HepG2 (cell line): Measurements from ENCODE around the gene ADI1. TPM values are rescaled to one million over a fixed set of nuclear protein-coding genes. Genes with fewer than 3 reads are reported as not detected.

ENCODE experiments used
- GTF2F1 ChIP-seq: fragments of 150-350 bp; IDR thresholded peaks from 2 replicates; pipeline ENCODE4 v1.6.1; 2014; ENCODE audit warnings: low read length
- HDAC1 ChIP-seq: sonication (generic); formaldehyde crosslinking; IDR thresholded peaks from 2 replicates; pipeline ENCODE4 v1.5.1; 2020; ENCODE audit warnings: mild to moderate bottlenecking, missing genetic modification reagents
- HNRNPK ChIP-seq: fragments of 200-400 bp; formaldehyde crosslinking; IDR thresholded peaks from 2 replicates; pipeline ENCODE4 v1.6.1; 2018; ENCODE audit warnings: low read length, low read depth, moderate library complexity, mild to moderate bottlenecking; ENCODE audit not compliant: poor library complexity, severe bottlenecking
- HOXA9 ChIP-seq: sonication (generic); formaldehyde crosslinking; IDR thresholded peaks from 2 replicates; pipeline ENCODE4 v1.8.1; 2022; ENCODE audit warnings: missing genetic modification reagents, mild to moderate bottlenecking, moderate library complexity, borderline replicate concordance
- IRF9 ChIP-seq: sonication (generic); formaldehyde crosslinking; IDR thresholded peaks from 2 replicates; pipeline ENCODE4 v1.8.0; 2022; ENCODE audit warnings: missing genetic modification reagents, mild to moderate bottlenecking, borderline replicate concordance
- JUN ChIP-seq: sonication (generic); formaldehyde crosslinking; IDR thresholded peaks from 2 replicates; pipeline ENCODE4 v1.4.0; 2020; ENCODE audit warnings: mild to moderate bottlenecking, missing genetic modification reagents
- KAT7 ChIP-seq: IDR thresholded peaks from 2 replicates; pipeline ENCODE4 v1.6.1; 2018; ENCODE audit warnings: borderline replicate concordance, missing compliant biosample characterization
- MED8 ChIP-seq: sonication (generic); formaldehyde crosslinking; IDR thresholded peaks from 2 replicates; pipeline ENCODE4 v1.8.1; 2023; ENCODE audit warnings: mild to moderate bottlenecking, missing genetic modification reagents; ENCODE audit not compliant: insufficient replicate concordance
- MEIS1 ChIP-seq: sonication (generic); formaldehyde crosslinking; IDR thresholded peaks from 2 replicates; pipeline ENCODE4 v1.9.0; 2021; ENCODE audit warnings: mild to moderate bottlenecking, missing genetic modification reagents, moderate library complexity, borderline replicate concordance
- MYNN ChIP-seq: sonication (generic); formaldehyde crosslinking; IDR thresholded peaks from 2 replicates; pipeline ENCODE4 v1.4.0; 2020; ENCODE audit warnings: mild to moderate bottlenecking, low read depth, missing genetic modification reagents
- RERE ChIP-seq: IDR thresholded peaks from 2 replicates; pipeline ENCODE4 v1.6.1; 2016; ENCODE audit warnings: low read depth, missing genetic modification reagents, missing compliant biosample characterization
- SIX1 ChIP-seq: sonication (generic); formaldehyde crosslinking; IDR thresholded peaks from 2 replicates; pipeline ENCODE4 v1.4.0; 2020; ENCODE audit warnings: missing genetic modification reagents, borderline replicate concordance
- ZBTB37 ChIP-seq: sonication (generic); formaldehyde crosslinking; IDR thresholded peaks from 2 replicates; pipeline ENCODE4 v1.4.0; 2020; ENCODE audit warnings: mild to moderate bottlenecking, missing genetic modification reagents
- ZFP41 ChIP-seq: sonication (generic); formaldehyde crosslinking; IDR thresholded peaks from 2 replicates; pipeline ENCODE4 v1.4.0; 2020; ENCODE audit warnings: mild to moderate bottlenecking, missing genetic modification reagents, borderline replicate concordance
- ZFP62 ChIP-seq: sonication (generic); formaldehyde crosslinking; IDR thresholded peaks from 2 replicates; pipeline ENCODE4 v1.4.0; 2020; ENCODE audit warnings: missing genetic modification reagents
- ZGPAT ChIP-seq: IDR thresholded peaks from 2 replicates; pipeline ENCODE4 v1.6.1; 2016; ENCODE audit warnings: mild to moderate bottlenecking
- ZNF367 ChIP-seq: sonication (generic); formaldehyde crosslinking; IDR thresholded peaks from 2 replicates; pipeline ENCODE4 v1.4.0; 2020; ENCODE audit warnings: missing genetic modification reagents, borderline replicate concordance
- ZNF562 ChIP-seq: sonication (generic); formaldehyde crosslinking; IDR thresholded peaks from 2 replicates; pipeline ENCODE4 v1.8.0; 2022; ENCODE audit warnings: missing genetic modification reagents, borderline replicate concordance
- ZNF619 ChIP-seq: sonication (generic); formaldehyde crosslinking; IDR thresholded peaks from 2 replicates; pipeline ENCODE4 v1.4.0; 2020; ENCODE audit warnings: mild to moderate bottlenecking, missing genetic modification reagents
- polyA plus RNA-seq, 8 experiments: library from polyadenylated mRNA; depleted of rRNA in 3 of 8; stranded (reverse) in 7 of 8; unstranded in 1 of 8; fragments of >200 nt; fragmentation: Illumina TruSeq in 4 of 8; extraction: Trizol in 4 of 8; gene quantifications; 2 replicates each; pipeline versions ENCODE4 v1.2.1 to v1.2.3, GENCODE V29; 2011 to 2016; ENCODE audit warnings: low read depth in 4 of 8, missing spikeins in 1 of 8, mixed read lengths in 1 of 8; ENCODE audit not compliant: insufficient read depth in 1 of 8
- total RNA-seq, 5 experiments: library from RNA; depleted of rRNA; stranded (reverse); fragments of >200 nt; fragmentation: Illumina TruSeq; extraction: Trizol; gene quantifications; 2 replicates each; pipeline ENCODE4 v1.2.3, GENCODE V29; 2016; ENCODE audit warnings: low read depth in 1 of 5

The ADI1 gene
- total and polyA plus RNA-seq, 2 of the 13 experiments (the other 11 are each of a cell fraction or from before 2014, with no cell fraction given) = 28.7 to 123 TPM

- TF ChIP-seq MED8 (CRISPR knock-in tag) (peak; percentile 17), HNRNPK (no peak), ZFP62 (CRISPR knock-in tag) (no peak), ZFP41 (no peak), HDAC1 (CRISPR knock-in tag) (peak; percentile 88), SIX1 (CRISPR knock-in tag) (no peak; the same call in none of the 2 replicates), MEIS1 (CRISPR knock-in tag) (0 out of 2 replicates have a peak, but pooled peaks have one; percentile 87), HOXA9 (CRISPR knock-in tag) (no peak), JUN (CRISPR knock-in tag) (peak; percentile 97), GTF2F1 (0 out of 2 replicates have a peak, but pooled peaks have one; percentile 24), RERE (CRISPR knock-in tag) (peak; percentile 53; the same call in 1 of the 2 replicates), ZGPAT (CRISPR knock-in tag) (peak; percentile 74), ZBTB37 (CRISPR knock-in tag) (no peak), ZNF562 (CRISPR knock-in tag) (no peak), ZNF619 (CRISPR knock-in tag) (peak; percentile 41; the same call in 1 of the 2 replicates), IRF9 (CRISPR knock-in tag) (no peak), MYNN (CRISPR knock-in tag) (no peak), ZNF367 (no peak), KAT7 (CRISPR knock-in tag) (0 out of 2 replicates have a peak, but pooled peaks have one; percentile 18)
These were observed 53.4 kb downstream of the ADI1 start (continued) for GRCh38 chr2:3465844-3466481.
